ENCODE measurements around the gene PNPT1.

GRCh38 chr2:55653255-55653654 lies 40.4 kb downstream of the PNPT1 start:
- TF ChIP-seq CTCF (conservative IDR thresholded peaks at IDR 0.05; ENCODE audit: low read depth, low read length), result no peak
- no peak for TF ChIP-seq USF2 (IDR thresholded peaks at IDR 0.05; ENCODE audit: low read depth, low read length)
- TF ChIP-seq RAD21 (IDR thresholded peaks at IDR 0.05; ENCODE audit: low read length), result no peak
- no peak for TF ChIP-seq POLR2A (IDR thresholded peaks at IDR 0.05; ENCODE audit: low read depth, low read length)
- TF ChIP-seq MAZ (IDR thresholded peaks at IDR 0.05; ENCODE audit: borderline replicate concordance, low read depth, low read length), result no peak
- TF ChIP-seq MXI1 (IDR thresholded peaks at IDR 0.05; ENCODE audit: borderline replicate concordance, low read depth, low read length), result no peak
- no peak for TF ChIP-seq RFX5 (IDR thresholded peaks at IDR 0.05; ENCODE audit: low read depth, low read length)

Data from IMR-90 (cell line).